ENCODE results near the gene TIMM44. TPM values are rescaled to one million over a fixed set of nuclear protein-coding genes. Genes with fewer than 3 reads are reported as not detected.
A peak's percentile ranks its signal among the peaks of the same experiment; 100 is the strongest.

Gene TIMM44
- total RNA-seq, 1 experiment from 2014 or later = 57.8 TPM

GRCh38 chr19:7924651-7925170 is 18.8 kb downstream of the TIMM44 start:
- intact Hi-C loops (cut with micrococcal nuclease; ENCODE audit: unreplicated experiment) = no loop called here
- H3K9me3 Mint-ChIP-seq (ENCODE audit: low read depth, unreplicated experiment) = no peaks in the 10 kb centered on the region
- H3K4me3 Mint-ChIP-seq (ENCODE audit: low read depth, unreplicated experiment) = peak overlapping the region; percentile 66
- TF ChIP-seq, protein P1, sequence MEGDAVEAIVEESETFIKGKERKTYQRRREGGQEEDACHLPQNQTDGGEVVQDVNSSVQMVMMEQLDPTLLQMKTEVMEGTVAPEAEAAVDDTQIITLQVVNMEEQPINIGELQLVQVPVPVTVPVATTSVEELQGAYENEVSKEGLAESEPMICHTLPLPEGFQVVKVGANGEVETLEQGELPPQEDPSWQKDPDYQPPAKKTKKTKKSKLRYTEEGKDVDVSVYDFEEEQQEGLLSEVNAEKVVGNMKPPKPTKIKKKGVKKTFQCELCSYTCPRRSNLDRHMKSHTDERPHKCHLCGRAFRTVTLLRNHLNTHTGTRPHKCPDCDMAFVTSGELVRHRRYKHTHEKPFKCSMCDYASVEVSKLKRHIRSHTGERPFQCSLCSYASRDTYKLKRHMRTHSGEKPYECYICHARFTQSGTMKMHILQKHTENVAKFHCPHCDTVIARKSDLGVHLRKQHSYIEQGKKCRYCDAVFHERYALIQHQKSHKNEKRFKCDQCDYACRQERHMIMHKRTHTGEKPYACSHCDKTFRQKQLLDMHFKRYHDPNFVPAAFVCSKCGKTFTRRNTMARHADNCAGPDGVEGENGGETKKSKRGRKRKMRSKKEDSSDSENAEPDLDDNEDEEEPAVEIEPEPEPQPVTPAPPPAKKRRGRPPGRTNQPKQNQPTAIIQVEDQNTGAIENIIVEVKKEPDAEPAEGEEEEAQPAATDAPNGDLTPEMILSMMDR (IDR thresholded peaks at IDR 0.05; ENCODE audit: unreplicated experiment) = no peak
- no peaks in the 10 kb centered on the region for H3K27me3 Mint-ChIP-seq (ENCODE audit: unreplicated experiment)
- peaks cover 11% of the 10 kb centered on the region for H3K4me1 Mint-ChIP-seq (ENCODE audit: low read depth, unreplicated experiment)
- TSS peak; percentile 37 for BruUV-seq (replicated peaks)
- no peak for DNase-seq
- peaks cover 50% of the 10 kb centered on the region for H3K36me3 Mint-ChIP-seq (ENCODE audit: insufficient read depth, unreplicated experiment)
- H3K27ac Mint-ChIP-seq (ENCODE audit: unreplicated experiment) = peak overlapping the region; percentile 61
- CTCF ChIA-PET = interaction anchor here (0.7 kb wide), 1 partner anchor 590 kb away, joined by 4 read pairs; no protein-coding TSS in a partner anchor

DNA sequence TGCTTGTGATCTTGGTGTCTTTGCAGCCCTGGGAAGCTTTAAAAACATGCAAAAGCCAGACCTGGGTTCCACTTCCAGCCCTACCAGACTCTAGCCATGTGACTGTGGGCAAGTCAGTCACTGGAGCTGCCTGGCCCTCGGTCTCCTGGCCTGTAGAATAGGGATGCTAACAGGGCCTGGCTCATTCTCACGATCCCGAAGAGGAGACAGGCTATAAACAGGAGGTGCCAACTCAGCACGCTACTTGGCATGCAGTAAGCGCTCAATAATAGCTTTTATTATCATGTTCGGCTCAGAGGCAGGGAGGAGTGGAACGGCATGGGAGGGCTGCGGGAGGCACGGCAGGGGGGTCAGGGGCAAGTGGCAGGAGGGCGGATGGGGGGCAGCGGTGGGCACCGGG is 19.2 kb downstream of the TIMM44 start:
- DNase-seq = no peak
- Mint-ChIP-seq H3K4me1 (ENCODE audit: low read depth, unreplicated experiment) (peaks cover 16% of the 10 kb centered on the region), H3K27ac (ENCODE audit: unreplicated experiment) (no peak overlapping the region), H3K36me3 (ENCODE audit: insufficient read depth, unreplicated experiment) (peaks cover 51% of the 10 kb centered on the region), H3K9me3 (ENCODE audit: low read depth, unreplicated experiment) (no peaks in the 10 kb centered on the region), H3K4me3 (ENCODE audit: low read depth, unreplicated experiment) (no peak overlapping the region), H3K27me3 (ENCODE audit: unreplicated experiment) (no peaks in the 10 kb centered on the region)
- BruUV-seq (replicated peaks) = no TSS peak
- intact Hi-C loops (cut with micrococcal nuclease; ENCODE audit: unreplicated experiment) = no loop called here
- TF ChIP-seq, protein P1 (IDR thresholded peaks at IDR 0.05; ENCODE audit: unreplicated experiment) = no peak
- CTCF ChIA-PET = interaction anchor here (0.7 kb wide), 1 partner anchor 591 kb away, joined by 4 read pairs; no protein-coding TSS in a partner anchor

DNA sequence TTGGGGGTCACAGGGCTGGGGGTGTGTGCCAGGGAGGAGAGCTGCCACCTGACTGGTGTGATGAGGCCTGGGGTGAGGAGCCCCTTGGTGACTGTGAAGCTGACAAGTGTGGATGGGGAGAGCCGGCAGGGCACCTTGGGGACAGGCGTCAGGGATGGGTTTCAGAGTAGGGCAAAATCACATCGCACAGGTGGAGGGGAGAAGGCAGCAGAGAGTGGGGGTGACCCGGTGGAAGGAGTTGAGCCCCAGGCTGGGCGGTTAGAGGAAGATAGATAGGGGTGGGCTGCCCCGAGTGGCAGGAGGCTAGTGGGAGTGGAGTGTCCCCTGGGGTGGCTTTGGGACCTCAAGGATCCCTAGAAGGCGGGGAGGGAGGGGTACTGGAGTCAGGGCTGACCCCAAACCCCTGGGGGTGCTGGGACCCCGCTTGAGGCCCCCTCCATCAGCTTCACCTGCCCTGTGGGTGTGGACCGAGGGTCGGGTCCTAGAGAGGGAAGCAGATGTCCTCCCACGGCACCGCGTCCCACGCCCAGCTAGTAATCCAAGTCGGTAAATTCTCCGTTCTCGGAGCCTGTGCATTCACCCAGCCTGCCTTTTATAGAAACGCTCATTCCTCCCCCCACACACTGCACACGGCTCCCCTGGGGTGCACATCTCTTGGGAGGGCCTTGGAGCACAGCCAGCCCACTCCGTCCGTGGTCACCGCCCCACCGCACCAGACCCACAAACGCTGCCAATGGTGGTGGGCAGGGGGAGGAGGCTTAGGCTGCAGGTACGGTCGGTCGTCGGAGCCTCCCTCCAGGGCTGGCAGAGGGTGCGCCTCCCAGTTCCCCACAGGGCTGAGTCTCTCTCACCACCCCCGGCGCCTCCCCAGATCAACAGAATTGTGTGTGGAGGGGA is 19.9 kb downstream of the TIMM44 start:
- intact Hi-C loops (cut with micrococcal nuclease; ENCODE audit: unreplicated experiment) = no loop called here

DNA sequence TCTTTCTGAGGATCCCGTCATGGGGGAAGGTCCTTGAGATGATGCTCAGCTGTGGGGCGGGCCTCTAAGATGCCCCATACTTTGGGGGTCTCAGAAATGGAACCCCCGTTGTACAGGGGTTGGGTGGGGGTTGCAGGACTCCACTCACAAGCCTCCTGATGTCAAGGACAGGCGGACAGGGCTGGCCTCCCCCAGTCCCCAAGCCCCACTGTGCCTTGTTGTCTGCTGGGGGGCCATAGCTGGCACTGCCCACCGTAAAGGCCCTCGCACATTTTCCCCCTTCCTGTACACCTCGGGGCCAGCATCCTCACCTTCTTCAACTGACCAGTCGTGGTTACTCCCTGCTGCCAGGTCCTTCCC is 20.6 kb downstream of the TIMM44 start:
- intact Hi-C loops (cut with micrococcal nuclease; ENCODE audit: unreplicated experiment) = no loop called here
- CTCF ChIA-PET = no interaction called here
- H3K27ac Mint-ChIP-seq (ENCODE audit: unreplicated experiment) = no peak overlapping the region

More for the DNA sequence above, 19.9 kb downstream of the TIMM44 start:
- no peak for DNase-seq
- Mint-ChIP-seq H3K27me3 (ENCODE audit: unreplicated experiment) (no peaks in the 10 kb centered on the region), H3K4me1 (ENCODE audit: low read depth, unreplicated experiment) (peaks cover 9% of the 10 kb centered on the region), H3K4me3 (ENCODE audit: low read depth, unreplicated experiment) (peak overlapping the region; percentile 5), H3K36me3 (ENCODE audit: insufficient read depth, unreplicated experiment) (peaks cover 47% of the 10 kb centered on the region), H3K9me3 (ENCODE audit: low read depth, unreplicated experiment) (no peaks in the 10 kb centered on the region), H3K27ac (ENCODE audit: unreplicated experiment) (no peak overlapping the region)
- TF ChIP-seq, protein P1 (IDR thresholded peaks at IDR 0.05; ENCODE audit: unreplicated experiment) = no peak
- CTCF ChIA-PET = interaction anchor here (0.7 kb wide), 1 partner anchor 591 kb away, joined by 4 read pairs; no protein-coding TSS in a partner anchor
- no TSS peak for BruUV-seq (replicated peaks)

More for the DNA sequence above, 20.6 kb downstream of the TIMM44 start:
- peaks cover 8% of the 10 kb centered on the region for H3K4me1 Mint-ChIP-seq (ENCODE audit: low read depth, unreplicated experiment)
- H3K9me3 Mint-ChIP-seq (ENCODE audit: low read depth, unreplicated experiment) = no peaks in the 10 kb centered on the region
- no peak for DNase-seq
- H3K36me3 Mint-ChIP-seq (ENCODE audit: insufficient read depth, unreplicated experiment) = peaks cover 46% of the 10 kb centered on the region
- TF ChIP-seq, protein P1 (IDR thresholded peaks at IDR 0.05; ENCODE audit: unreplicated experiment) = no peak
- peak overlapping the region; percentile 5 for H3K4me3 Mint-ChIP-seq (ENCODE audit: low read depth, unreplicated experiment)
- BruUV-seq (replicated peaks) = no TSS peak
- H3K27me3 Mint-ChIP-seq (ENCODE audit: unreplicated experiment) = no peaks in the 10 kb centered on the region

All from Calu3 (cell line).